ENCODE results near the gene MACROD2.
"Not testable (repeated sequence)": the region's sequence is repeated elsewhere in the genome, so short reads cannot be mapped to it uniquely, and the experiment has no call there.

Gene MACROD2

GRCh38 chr20:14189794-14190402 is 194.6 kb downstream of the MACROD2 start:
- in situ Hi-C loops (cut with MboI; ENCODE audit: low sequenced_read_pairs), result no loop called here

- in situ Hi-C loops (cut with MboI; ENCODE audit: low sequenced_read_pairs), result no loop called here
Measured at GRCh38 chr20:14191559-14191958, 196.2 kb downstream of the MACROD2 start.

- in situ Hi-C loops (cut with MboI; ENCODE audit: low sequenced_read_pairs), result no loop called here
Measured at GRCh38 chr20:14193443-14193842, 198.1 kb downstream of the MACROD2 start.

GRCh38 chr20:14193885-14194284 is 198.6 kb downstream of the MACROD2 start:
- in situ Hi-C loops (cut with MboI; ENCODE audit: low sequenced_read_pairs), result no loop called here

- in situ Hi-C loops (cut with MboI; ENCODE audit: low sequenced_read_pairs), result no loop called here
Measured at GRCh38 chr20:14197097-14197496, 201.8 kb downstream of the MACROD2 start.

- in situ Hi-C loops (cut with MboI; ENCODE audit: low sequenced_read_pairs), result no loop called here
Measured at GRCh38 chr20:14198416-14198815, 203.1 kb downstream of the MACROD2 start.

- in situ Hi-C loops (cut with MboI; ENCODE audit: low sequenced_read_pairs), result no loop called here
Measured at GRCh38 chr20:14199111-14199510, 203.8 kb downstream of the MACROD2 start.

- in situ Hi-C loops (cut with MboI; ENCODE audit: low sequenced_read_pairs), result no loop called here
Measured at GRCh38 chr20:14203657-14204056, 208.3 kb downstream of the MACROD2 start.

- in situ Hi-C loops (cut with MboI; ENCODE audit: low sequenced_read_pairs), result no loop called here
Measured at GRCh38 chr20:14207591-14207990, 212.3 kb downstream of the MACROD2 start.

GRCh38 chr20:14208956-14209355 is 213.6 kb downstream of the MACROD2 start:
- in situ Hi-C loops (cut with MboI; ENCODE audit: low sequenced_read_pairs), result no loop called here

GRCh38 chr20:14210146-14210545 is 214.8 kb downstream of the MACROD2 start:
- in situ Hi-C loops (cut with MboI; ENCODE audit: low sequenced_read_pairs), result no loop called here

GRCh38 chr20:14214046-14214445 is 218.7 kb downstream of the MACROD2 start:
- in situ Hi-C loops (cut with MboI; ENCODE audit: low sequenced_read_pairs), result no loop called here

GRCh38 chr20:14215880-14216279 is 220.6 kb downstream of the MACROD2 start:
- in situ Hi-C loops (cut with MboI; ENCODE audit: low sequenced_read_pairs), result not testable (repeated sequence)

- in situ Hi-C loops (cut with MboI; ENCODE audit: low sequenced_read_pairs), result no loop called here
Measured at GRCh38 chr20:14219801-14220461, 224.6 kb downstream of the MACROD2 start.

- in situ Hi-C loops (cut with MboI; ENCODE audit: low sequenced_read_pairs), result no loop called here
Measured at GRCh38 chr20:14220986-14221385, 225.7 kb downstream of the MACROD2 start.

GRCh38 chr20:14223806-14224205 is 228.5 kb downstream of the MACROD2 start:
- in situ Hi-C loops (cut with MboI; ENCODE audit: low sequenced_read_pairs), result no loop called here

- in situ Hi-C loops (cut with MboI; ENCODE audit: low sequenced_read_pairs), result not testable (repeated sequence)
Measured at GRCh38 chr20:14226051-14227049, 231.0 kb downstream of the MACROD2 start.

- in situ Hi-C loops (cut with MboI; ENCODE audit: low sequenced_read_pairs), result no loop called here
Measured at GRCh38 chr20:14232650-14233049, 237.3 kb downstream of the MACROD2 start.

- in situ Hi-C loops (cut with MboI; ENCODE audit: low sequenced_read_pairs), result no loop called here
Measured at GRCh38 chr20:14234666-14235295, 239.5 kb downstream of the MACROD2 start.

GRCh38 chr20:14235355-14235754 is 240.0 kb downstream of the MACROD2 start:
- in situ Hi-C loops (cut with MboI; ENCODE audit: low sequenced_read_pairs), result no loop called here

- in situ Hi-C loops (cut with MboI; ENCODE audit: low sequenced_read_pairs), result no loop called here
Measured at GRCh38 chr20:14245368-14245970, 250.2 kb downstream of the MACROD2 start.
